Measurements from ENCODE around the gene TNS1.

TNS1 gene

GRCh38 chr2:217859926-217860325, 142.9 kb downstream of the TNS1 start:
- no peak overlapping the region for H3K4me3 ChIP-seq (ENCODE audit: low read depth, low read length)
- TF ChIP-seq CTCF (IDR thresholded peaks at IDR 0.05; ENCODE audit: low read depth, low read length), result no peak

- no peak overlapping the region for H3K4me3 ChIP-seq (ENCODE audit: low read depth, low read length)
- TF ChIP-seq CTCF (IDR thresholded peaks at IDR 0.05; ENCODE audit: low read depth, low read length), result no peak
Observed at GRCh38 chr2:217858519-217859491, 144.0 kb downstream of the TNS1 start.

- H3K4me3 ChIP-seq (ENCODE audit: low read depth, low read length), result no peak overlapping the region
- no peak for TF ChIP-seq CTCF (IDR thresholded peaks at IDR 0.05; ENCODE audit: low read depth, low read length)
Observed at GRCh38 chr2:217857624-217858506, 144.9 kb downstream of the TNS1 start.

- TF ChIP-seq CTCF (IDR thresholded peaks at IDR 0.05; ENCODE audit: low read depth, low read length), result no peak
- H3K4me3 ChIP-seq (ENCODE audit: low read depth, low read length), result no peak overlapping the region
Observed at GRCh38 chr2:217856871-217857270, 145.9 kb downstream of the TNS1 start.

GRCh38 chr2:217856159-217856558, 146.6 kb downstream of the TNS1 start:
- no peak for TF ChIP-seq CTCF (IDR thresholded peaks at IDR 0.05; ENCODE audit: low read depth, low read length)
- H3K4me3 ChIP-seq (ENCODE audit: low read depth, low read length), result no peak overlapping the region

- no peak overlapping the region for H3K4me3 ChIP-seq (ENCODE audit: low read depth, low read length)
- TF ChIP-seq CTCF (IDR thresholded peaks at IDR 0.05; ENCODE audit: low read depth, low read length), result no peak
Observed at GRCh38 chr2:217854684-217855420, 147.9 kb downstream of the TNS1 start.
